OCI-M1 (cell line): Measurements from ENCODE around the gene CRYGC.
"Not testable (repeated sequence)": the region's sequence is repeated elsewhere in the genome, so short reads cannot be mapped to it uniquely, and the experiment has no call there.

Experiments used
- DNase-seq: peaks from one replicate; lab custom pipeline; 2025; lab: John Stamatoyannopoulos, UW

The CRYGC gene, protein sequence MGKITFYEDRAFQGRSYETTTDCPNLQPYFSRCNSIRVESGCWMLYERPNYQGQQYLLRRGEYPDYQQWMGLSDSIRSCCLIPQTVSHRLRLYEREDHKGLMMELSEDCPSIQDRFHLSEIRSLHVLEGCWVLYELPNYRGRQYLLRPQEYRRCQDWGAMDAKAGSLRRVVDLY

DNA sequence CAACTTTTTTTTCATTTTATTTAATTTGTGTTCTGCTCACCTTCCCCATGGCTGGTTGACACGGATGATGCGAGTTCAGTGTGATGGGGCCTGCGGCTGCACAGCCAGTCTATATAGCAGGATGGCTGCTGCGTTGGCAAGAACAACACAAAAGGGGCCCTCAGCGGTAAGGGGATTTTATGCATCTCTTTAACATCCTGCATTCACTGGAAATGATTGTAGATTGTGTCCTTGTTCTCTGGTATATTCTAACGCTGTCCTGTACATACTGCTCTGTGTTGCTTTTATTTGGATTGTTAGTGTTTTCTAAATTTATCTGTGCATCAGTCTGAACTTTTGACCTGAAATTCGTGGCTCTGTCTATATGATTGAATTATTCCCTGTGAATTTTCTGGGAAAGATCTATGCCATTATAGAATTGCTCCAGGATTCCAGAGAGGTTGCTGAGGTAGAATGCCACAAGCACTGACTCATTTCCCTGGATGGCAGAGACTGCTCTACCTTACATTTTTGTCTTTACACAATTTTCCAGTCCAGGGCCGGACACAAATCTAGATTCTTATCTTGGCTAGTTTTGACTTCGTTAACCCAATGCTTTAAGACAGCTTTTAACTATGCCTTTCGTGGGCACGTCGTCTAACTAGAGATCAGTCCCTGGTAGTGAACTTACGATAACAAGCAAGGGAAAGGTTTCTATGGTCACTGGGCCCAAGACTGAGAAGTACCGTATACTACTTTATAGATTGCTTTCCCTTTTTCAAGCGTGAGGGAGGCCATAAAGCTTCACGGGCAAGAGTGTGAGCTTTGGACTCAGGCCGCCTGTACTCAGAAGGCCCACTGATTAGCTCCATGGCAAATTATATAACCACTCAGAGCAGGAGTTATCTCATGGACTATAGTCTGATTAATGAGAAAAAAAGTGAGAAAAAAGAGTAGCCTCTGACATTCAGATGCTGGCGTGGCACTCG, at the start of gene CRYGC:
TSS of gene CRYGC (minus strand) at position 85 of the 968 bp plus-strand sequence. CDS start at position 49, 36 bp downstream.
- no peak for DNase-seq

DNA sequence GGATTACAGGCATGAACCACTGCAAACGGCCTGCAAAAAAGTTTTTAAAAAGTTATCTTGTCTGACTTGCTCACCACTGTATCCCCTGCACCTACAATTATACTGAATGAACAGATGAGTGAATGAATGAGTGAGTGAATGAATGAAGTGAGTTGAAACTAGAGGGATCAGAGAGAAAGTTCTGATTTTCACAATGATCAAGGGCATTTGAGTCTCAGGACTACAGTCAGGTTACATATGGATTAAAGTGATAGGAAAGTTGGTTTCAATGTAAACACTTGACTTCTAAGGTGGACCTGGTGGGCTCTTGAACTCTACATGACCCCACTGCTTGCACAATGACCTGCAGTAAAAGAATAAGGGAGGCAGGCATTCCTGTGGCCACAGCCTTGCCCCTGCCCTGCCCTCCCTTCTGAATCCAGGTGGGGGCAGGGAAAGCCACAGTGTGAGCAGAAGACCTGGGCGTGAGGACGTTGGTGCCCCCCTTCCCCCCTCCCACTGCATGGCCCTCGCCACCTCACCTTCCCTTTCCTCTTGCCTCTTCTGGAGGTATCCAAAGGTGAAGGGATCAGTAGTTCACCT, 49.5 kb upstream of the CRYGC start:
- no peak for DNase-seq

DNA sequence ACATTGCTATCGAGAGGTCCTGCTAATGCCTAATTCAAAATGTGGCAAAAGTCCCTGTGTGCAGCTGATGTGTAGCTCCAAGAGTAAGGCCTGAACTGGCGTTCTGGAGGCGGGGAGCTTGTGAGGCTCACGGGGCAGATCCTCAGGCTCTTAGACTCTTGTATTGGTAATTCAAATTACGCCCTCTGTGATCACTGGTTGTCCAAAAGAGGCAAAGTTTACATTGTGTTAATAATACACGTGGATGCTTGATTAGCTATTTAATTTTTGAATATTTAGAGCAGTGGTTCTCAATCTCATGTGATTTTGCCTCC, 46.2 kb upstream of the CRYGC start:
- peak; percentile 47 for DNase-seq

DNA sequence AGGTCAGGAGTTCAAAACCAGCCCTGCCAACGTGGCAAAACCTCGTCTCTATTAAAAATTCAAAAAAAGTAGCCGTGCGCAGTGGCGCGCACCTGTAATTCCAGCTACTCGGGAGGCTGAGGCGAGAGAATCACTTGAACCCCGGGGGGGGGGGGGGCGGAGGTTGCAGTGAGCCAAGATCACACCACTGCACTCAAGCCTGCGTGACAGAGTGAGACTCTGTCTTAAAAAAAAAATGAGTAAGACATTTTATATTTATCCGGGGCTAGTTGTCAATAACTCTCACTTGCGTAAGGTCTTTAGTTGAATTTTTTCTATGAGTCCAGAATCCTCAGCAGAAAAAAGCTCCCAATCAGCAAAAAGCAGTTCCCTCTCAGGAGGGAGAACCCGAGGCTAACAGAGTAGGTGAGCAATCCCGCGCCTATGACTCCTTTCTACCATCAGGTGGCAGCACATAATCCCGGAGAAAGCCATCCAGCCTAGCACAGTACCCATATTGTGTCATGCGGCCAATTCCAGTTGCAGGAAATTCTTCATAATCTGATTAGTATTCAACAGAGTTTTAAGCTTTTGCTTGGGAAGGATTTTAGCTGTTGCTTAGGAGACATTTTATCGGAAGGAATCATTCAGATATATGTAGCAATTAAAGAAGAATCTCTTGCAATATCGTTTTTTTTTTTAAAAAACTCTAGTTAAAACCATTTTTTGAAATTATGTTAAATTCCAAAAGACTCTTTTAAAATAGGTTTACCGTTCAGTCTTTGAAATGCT, 45.6 kb upstream of the CRYGC start:
- peak; percentile 93 for DNase-seq

DNA sequence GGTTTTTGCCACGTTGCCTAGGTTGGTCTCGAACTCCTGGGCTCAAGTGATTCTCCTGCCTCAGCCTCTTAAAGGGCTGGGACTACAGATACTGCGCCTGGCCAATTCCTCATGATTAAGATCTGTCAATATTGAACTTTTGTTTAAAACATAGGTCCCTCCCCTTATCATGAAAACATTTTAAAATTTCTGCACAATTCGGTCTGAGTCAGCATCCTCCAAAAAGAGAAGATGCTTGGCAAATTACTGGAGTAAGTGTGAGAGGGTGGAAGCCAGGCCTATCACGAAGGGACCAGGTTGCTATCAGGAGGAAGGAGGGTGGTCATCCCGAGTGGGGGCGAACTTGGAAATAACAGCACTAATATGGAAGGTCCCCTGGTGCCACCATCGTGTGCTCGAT, 44.5 kb upstream of the CRYGC start:
- DNase-seq, result no peak

DNA sequence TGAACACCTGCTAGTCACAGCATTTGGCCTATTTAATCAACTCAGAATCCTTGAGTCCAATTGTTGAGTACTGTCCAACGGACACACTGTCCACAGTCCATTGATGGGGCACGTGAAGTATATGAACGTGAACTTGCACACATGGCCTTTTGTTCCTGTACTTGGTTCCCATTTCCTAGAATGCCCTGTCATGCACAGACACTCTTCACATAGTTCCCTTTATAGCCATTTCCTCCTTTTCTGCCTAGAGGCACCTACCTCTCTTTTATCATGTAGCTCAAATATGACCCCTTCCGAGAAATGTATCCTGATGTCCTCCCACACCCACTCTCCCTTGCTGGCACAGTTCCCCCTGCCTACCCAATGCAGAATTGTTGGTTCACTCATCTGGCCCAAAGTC, 42.5 kb upstream of the CRYGC start:
- peak; percentile 95 for DNase-seq

DNA sequence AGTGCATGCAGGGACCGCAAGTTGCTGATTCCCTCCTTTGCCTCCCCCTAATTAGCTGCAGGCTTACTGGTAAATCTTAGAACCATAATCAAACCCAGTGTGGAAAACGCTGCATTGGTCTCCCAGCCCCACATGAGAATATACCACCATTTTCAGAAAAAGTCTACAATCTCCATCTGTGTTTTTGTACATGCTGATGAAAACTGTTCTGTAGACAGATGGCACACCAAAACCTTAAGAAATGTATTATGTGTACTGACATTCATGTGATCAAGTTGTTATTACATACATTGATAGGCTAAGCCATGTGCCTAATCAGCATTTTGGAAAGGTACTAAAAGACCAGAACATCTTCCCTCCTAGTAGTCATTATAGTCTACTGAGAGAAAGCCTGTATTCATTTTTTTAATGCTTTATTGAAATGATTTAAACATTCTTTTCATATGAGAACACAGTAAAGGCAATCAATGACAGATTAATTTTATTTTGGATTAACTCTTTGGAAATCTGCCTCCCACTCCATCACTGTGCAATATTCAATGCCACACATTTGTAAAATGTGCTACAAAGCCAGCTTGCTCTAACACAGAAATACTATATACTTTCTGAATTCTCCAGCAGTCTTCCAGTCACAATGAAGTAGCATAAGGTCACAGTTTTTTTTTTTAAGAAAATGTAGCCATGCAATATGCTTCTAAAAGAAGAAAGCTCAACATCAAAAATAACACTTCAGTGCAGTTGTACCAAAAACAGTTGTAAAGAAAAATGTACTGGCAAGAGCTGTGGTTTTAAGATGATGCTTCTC, 35.5 kb upstream of the CRYGC start:
- no peak for DNase-seq

DNA sequence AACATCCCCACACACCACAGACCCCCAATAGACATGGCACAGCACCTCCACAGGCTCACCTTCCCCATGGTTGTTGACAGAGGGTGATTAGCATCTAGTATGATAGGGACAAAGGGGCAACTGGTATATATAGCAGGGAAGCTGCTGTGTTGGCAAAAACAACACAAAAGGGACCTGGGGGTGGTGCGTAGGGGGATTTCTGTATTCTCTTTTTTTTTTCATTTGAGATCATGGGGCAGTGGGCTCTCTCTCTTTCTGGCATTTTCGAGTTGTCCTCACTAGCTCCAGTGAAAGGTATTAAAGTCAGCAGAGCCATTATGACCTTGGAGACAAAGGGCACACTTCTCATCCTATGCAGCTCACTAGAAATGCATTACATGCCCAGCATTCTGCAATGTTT, 33.9 kb upstream of the CRYGC start, which contains the start of gene CRYGA:
TSS of gene CRYGA (minus strand) at position 101 of the 400 bp plus-strand sequence. CDS start at position 68, 33 bp downstream.
- DNase-seq, result no peak

DNA sequence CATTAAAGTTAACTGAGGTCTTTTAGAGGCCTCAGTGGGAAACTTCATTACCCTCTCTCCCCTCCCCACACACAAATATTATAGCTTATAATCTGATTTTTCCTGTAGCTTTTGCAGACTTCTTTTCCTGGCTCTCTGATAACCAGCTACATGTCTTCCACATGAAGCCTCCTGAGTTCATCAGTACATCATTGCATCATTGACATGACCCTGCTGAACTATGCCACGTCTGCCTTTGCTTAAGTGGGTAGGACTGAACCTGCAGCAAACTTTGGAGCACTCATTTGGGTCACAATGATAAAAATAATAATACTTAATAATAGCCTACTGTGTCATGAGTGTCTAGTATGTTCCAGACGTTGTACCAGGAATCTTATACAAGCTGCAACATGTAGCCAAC, 26.8 kb upstream of the CRYGC start:
- DNase-seq, result no peak

DNA sequence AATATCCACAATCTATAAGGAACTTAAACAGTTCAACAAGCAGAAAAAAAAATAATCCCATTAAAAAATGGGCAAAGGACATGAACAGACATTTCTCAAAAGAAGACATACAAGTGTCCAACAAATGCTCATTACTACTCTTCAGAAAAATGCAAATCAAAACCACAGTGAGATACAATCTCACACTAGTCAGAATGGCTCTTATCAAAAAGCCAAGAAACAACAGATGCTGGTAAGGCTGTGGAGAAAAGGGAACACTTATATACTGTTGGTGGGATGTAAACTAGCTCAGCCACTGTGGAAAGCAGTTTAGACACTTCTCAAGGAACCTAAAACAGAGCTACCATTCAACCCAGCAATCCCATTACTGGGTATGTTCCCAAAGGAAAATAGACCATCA, 23.5 kb upstream of the CRYGC start:
- peak; percentile 62 for DNase-seq

DNA sequence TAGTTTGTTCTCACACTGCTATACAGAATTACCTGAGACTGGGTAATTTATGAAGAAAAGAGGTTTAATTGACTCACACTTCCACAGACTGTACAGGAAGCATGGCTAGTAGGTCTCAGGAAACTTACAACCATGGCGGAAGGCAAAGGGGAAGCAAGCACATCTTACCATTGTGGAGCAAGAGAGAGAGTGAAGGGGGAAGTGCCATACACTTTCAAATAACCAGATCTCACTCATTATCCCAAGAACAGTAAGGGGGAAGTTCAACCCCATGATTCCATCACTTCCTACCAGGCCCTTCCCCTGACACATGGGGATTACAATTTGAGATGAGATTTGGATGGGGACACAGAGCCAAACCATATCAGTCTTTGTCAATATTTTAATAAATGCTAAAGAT, 21.3 kb upstream of the CRYGC start:
- DNase-seq, result no peak

DNA sequence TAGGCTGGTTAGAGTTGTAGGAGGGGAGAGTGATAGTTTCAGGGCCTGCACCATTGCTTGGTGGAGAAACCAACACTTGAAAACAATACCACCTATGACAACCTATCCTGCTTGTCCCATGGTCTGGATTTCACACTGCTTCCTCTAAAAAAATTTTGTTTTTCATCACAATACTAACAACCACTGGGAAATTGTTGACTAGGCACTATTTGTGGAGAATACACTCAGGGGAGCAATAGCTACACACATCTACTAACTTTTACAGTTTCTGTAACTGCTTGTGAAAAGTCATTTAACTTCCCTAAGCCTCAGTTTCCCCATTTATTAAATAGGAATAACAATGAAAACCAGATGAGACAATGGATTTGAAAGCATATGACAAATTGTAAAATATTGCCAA, 20.5 kb upstream of the CRYGC start:
- DNase-seq, result no peak

DNA sequence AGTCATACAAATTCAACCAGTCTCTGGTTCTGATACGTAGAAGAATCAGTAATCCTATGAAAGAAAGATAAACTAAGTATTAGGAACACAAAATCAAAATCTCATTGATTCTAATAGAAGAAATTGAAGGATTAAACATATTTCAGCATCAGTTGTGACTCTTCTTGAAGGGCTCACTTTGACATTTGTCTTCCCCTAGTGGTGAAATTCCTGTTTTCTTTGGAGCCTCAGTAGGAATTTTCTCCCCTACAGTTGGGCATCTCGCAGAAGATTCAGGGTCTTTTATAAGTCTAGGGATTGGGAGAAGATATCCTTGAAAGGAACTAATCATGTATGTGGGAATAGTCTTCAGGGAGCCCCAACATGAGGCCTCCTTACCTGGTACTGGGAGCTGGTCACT, 19.2 kb upstream of the CRYGC start:
- DNase-seq, result no peak

DNA sequence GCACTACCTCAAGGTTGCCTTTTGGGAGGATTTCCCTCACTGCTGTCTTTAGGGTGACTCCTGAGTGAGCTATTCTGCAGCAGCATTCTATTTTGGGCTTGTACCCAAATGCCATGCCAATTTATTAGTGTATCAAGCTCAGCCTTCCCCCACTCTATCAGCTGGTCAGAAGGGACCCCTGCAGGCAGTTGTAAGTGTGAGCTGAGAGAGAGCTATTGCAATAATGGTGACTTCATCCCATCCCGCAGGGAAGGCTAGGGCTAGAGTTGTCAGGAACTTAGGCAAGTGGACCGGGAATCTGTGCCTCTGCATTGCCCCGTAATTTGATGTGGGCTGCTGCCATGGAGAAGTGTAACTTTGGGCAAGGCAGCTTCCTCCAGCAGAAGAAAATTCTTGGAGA, 18.1 kb upstream of the CRYGC start:
- DNase-seq, result no peak

DNA sequence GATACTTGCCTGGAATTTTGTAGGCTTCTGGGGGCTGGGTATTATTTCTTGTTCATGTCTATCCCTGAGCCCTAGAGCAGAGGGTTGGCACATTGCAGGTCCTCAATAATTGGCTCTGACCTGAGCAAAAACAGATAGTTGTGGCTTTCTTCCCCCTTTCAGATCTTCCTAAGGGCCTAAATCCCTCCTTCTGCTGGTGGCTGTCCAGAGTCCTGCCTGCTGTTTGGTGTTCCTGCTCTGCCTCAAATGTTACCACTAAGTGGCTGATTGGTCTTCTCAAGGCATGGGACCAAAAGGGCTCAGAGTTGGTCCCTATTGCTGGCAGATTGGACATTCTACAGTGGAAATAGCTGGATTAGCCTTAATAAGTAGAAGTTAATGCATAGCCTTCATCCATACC, 17.4 kb upstream of the CRYGC start:
- no peak for DNase-seq

DNA sequence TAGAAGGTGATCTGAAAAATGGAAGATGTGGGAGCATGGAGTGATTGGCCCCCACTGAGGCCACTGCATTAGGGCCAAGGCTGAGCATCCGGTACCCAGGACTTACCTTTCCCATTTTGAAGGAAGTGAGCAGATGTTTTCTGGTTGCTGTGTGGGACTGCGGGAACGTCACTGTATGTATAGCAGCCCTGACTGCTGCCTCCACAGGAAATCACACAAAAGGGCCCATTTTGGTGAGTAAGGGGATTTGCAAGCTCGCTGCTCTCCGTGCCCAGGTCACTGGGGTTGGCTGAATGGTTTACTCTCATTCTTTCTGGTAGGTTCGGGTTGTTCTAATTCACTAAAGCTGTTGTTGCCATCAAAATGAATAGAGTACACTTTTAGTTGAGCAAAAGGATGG, 16.4 kb upstream of the CRYGC start, which contains the start of gene CRYGB:
TSS of gene CRYGB (minus strand) at position 153 of the 400 bp plus-strand sequence. CDS start at position 115, 38 bp downstream.
- no peak for DNase-seq

DNA sequence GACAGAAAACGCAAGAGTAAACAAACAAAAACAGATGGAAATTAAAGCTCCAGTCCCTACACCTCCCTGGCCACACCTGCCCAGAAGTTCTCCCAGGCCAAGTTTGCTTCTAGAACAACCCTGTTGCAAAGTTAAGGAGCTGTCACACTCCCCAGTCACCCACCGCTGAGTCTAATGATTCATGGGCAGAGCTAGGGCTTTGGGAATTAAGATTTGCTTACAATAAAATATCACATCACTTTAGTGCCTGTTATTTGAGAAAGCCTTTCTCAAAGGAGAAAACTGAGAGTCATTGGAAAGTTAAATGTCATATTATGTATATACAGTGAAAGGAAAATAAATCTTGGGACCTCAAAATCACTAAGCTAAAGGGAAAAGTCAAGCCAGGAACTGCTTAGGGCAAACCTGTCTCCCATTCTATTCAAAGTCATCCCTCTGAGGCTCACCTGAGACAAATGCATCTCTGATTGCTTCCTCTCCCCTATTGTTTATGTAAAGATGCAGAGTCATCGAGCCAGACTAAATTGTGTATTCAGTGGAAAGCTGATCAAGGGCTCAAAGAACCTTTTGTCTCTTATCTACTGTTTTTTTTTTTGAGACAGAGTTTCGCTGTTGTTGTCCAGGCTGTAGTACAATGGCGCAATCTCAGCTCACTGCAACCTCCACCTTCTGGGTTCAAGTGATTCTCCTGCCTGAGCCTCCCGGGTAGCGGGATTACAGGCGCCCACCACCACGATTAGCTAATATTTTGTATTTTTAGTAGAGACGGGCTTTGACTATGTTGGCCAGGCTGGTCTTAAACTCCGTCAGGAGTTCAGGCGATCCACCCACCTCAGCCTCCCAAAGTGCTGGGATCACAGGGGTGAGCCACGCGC, 13.5 kb upstream of the CRYGC start:
- no peak for DNase-seq

DNA sequence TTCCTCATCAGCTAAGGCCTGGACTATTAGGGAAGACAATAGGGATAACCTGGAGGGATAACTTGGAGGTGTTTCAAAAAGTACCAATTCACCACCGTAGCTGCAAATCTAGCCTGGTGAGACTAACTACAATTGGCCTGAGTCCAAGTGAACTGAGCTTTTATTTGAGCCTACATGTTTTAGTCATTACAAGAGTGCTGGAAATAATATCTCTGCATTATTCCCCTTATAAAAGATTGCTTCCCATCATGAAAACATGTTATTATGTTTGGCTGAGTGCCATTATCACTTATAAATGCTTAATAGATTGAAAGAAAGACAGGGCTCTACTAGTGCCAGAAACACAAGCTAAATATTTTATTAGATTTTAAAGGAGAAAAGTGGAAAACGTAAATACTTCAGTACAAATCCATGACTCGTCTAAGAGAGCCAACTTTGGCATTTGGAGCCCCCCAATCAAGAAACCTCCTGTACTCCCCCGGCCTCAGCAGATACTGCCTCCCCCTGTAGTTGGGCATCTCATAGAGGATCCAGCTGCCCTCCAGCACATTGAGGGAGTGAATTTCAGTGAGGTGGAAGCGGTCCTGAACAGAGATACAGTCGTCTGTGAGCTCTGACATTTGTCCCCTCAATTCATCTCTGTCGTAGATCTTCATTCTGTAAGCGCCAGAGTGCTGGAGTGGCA, 12.8 kb upstream of the CRYGC start:
- no peak for DNase-seq

DNA sequence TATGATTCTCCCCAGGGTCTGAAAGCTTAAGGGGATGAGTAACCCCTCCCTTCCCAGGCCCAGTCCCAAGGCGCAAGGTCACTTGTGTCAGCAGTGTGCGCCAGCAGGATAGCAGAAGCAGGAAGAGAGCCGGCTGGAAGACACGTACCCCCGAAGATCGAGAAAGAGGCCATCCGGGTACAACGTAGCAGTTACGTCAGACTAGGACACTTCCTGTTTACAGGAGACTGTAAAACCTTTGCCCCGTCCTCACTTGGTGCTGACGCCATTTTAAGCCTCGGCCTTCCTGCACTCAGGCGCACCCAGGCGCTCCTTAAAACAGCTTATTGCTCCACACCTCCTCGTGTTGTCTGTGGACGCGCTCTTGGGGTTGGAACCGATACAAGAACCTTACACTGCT, 9.8 kb upstream of the CRYGC start:
- DNase-seq, result no peak

DNA sequence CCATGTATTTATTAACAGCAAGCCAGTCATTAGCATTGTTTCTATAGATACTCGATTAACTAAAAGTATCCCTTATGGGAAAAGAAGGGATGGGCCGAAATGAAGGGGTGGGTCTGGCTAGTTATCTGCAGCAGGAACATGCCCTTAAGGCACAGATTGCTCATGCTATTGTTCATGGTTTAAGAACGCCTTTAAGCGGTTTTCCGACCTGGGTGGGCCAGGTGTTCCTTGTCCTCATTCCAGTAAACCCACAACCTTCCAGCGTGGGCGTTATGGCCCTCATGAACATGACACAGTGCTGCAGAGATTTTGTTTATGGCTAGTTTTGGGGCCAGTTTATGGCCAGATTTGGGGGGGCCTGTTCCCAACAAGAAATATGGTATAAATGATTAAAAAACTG, 8.7 kb upstream of the CRYGC start:
- DNase-seq, result not testable (repeated sequence)
